ENCODE results near the gene CSRNP3.

- no peak for TF ChIP-seq POLR2AphosphoS5 (IDR thresholded peaks at IDR 0.05)
- TF ChIP-seq POLR2A (IDR thresholded peaks at IDR 0.05) = no peak
- TF ChIP-seq, protein P1, sequence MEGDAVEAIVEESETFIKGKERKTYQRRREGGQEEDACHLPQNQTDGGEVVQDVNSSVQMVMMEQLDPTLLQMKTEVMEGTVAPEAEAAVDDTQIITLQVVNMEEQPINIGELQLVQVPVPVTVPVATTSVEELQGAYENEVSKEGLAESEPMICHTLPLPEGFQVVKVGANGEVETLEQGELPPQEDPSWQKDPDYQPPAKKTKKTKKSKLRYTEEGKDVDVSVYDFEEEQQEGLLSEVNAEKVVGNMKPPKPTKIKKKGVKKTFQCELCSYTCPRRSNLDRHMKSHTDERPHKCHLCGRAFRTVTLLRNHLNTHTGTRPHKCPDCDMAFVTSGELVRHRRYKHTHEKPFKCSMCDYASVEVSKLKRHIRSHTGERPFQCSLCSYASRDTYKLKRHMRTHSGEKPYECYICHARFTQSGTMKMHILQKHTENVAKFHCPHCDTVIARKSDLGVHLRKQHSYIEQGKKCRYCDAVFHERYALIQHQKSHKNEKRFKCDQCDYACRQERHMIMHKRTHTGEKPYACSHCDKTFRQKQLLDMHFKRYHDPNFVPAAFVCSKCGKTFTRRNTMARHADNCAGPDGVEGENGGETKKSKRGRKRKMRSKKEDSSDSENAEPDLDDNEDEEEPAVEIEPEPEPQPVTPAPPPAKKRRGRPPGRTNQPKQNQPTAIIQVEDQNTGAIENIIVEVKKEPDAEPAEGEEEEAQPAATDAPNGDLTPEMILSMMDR (IDR thresholded peaks at IDR 0.05) = no peak
- TF ChIP-seq EP300 (IDR thresholded peaks at IDR 0.05) = no peak
These were observed 40.6 kb upstream of the CSRNP3 start for GRCh38 chr2:165428926-165429325.

Measured in upper lobe of left lung (tissue), 4 donors.